SH-SY5Y (cell line): ENCODE data around the gene TSEN34.

Experiments used
- GATA2 ChIP-seq: IDR thresholded peaks from 2 replicates; pipeline ENCODE4 v1.6.1; 2011; ENCODE audit warnings: mild to moderate bottlenecking, low read depth, low read length
- GATA3 ChIP-seq: IDR thresholded peaks from 2 replicates; pipeline ENCODE4 v1.6.1; 2011; ENCODE audit warnings: low read depth, mild to moderate bottlenecking, low read length, moderate library complexity

- TF ChIP-seq GATA2 (no peak), GATA3 (no peak)
Measured at GRCh38 chr19:54196536-54196935, 5.4 kb downstream of the TSEN34 start.
